G401.6 (cell line): ENCODE data around the gene HS6ST3.
"Not testable (repeated sequence)": the region's sequence is repeated elsewhere in the genome, so short reads cannot be mapped to it uniquely, and the experiment has no call there.

Experiments
- FAIRE-seq: peaks from 2 replicates; lab custom pipeline; 2012; peaks lifted over from hg19 to GRCh38; lab: Jason Lieb, UNC

HS6ST3 gene

GRCh38 chr13:96741779-96742178, 651.9 kb downstream of the HS6ST3 start:
- FAIRE-seq: no peak

GRCh38 chr13:96743296-96744089, 653.6 kb downstream of the HS6ST3 start:
- FAIRE-seq: no peak

- FAIRE-seq: no peak
Observed at GRCh38 chr13:96744367-96745331, 654.7 kb downstream of the HS6ST3 start.

DNA sequence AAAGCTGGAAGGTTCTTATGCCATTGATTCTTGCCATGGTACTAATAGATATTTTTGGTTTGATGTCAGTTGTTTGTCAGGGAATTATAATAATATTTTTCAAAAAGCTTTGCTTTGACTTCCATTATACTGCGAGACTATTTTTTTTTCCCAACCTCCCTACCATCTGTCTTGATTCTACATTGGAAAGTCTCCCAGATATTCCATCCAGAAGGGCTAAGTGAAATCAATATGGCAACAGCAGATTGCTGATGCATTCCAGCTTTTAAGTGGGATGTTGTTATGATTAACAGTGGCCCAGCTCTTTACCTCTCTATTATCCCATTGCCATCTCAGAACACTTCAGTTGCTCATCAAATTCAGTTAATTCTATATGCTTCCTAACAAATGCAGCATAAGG, 657.0 kb downstream of the HS6ST3 start:
- no peak for FAIRE-seq

DNA sequence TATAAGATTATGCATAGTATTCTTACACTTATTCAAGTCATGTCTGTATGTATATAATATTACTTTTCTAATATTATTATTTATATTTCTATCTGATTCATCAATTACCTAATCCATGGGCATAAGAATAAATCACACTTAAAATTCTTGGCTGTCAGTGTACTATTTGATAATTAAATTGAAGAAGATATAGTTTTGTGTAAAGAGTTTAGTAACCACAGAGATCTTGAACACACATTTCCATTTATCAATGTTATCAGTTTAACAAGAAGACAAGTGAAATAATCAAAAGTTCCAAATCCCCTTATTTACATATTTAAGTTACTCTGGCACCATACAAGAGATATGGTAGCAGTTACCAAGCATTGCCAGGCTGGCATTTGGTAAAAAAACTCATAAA, 659.9 kb downstream of the HS6ST3 start:
- no peak for FAIRE-seq

GRCh38 chr13:96751089-96751488, 661.2 kb downstream of the HS6ST3 start:
- FAIRE-seq: no peak

DNA sequence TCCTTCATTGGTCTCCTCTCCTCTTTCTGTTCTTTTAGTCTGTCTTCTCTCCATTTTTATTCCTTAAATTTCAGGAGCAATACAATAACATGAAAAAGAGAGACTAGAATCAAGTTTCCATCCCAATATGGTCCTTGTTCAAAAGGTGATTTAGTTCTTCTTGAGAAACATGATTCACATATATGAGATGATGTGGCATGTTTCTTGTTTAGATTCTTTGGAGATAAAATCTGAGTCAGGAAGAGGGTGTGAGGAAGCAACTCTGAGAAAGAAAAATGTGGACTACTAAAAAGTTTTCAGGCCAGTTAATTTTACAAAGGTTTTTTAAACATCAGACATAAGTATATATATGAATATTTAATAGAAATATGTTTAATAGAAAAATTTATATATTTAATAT, 673.0 kb downstream of the HS6ST3 start:
- no peak for FAIRE-seq

- FAIRE-seq: no peak
Observed at GRCh38 chr13:96766306-96766705, 676.4 kb downstream of the HS6ST3 start.

GRCh38 chr13:96768524-96768923, 678.6 kb downstream of the HS6ST3 start:
- FAIRE-seq: no peak

GRCh38 chr13:96769874-96770273, 680.0 kb downstream of the HS6ST3 start:
- no peak for FAIRE-seq

DNA sequence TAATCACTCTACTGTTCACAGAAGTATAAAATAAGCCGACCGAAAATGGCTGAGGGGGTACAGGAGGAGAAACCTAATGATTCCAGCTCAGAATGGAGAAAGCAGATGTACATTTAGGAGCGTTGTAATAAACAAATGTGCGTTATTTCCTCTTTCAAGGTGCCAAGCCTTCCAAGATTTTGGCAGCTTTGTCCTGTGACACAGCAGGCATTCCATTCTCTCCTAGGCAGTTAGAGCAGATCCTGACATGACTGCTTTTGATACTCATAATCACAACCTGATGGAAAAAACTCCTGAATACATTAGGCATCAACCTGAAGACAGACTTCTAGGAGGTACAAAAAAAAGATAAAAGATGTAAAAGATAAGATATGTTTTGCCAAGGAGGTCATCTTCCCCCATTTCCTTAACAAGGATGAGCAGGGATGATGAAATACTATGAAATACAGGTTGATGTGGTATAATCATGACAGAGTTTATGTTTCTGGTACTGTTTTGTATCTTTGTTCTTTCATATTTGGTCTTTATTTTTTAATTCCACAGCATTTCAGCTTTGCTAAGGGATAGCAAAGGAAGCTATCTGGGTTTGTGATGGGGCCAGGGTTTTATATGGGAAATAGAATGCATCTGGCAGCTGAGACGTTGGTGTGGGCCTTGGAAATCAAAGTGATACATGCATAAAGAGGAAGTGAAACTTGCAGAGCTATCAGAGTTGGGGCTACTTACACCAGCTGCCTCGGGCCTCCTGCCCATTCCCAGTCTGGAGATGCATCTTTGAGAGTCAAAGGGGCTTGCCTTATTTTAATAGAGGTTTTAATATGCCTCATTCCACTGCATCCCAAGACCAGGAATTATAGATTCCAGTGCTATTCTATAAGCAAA, 681.8 kb downstream of the HS6ST3 start:
- no peak for FAIRE-seq

- FAIRE-seq: no peak
Observed at GRCh38 chr13:96772426-96772825, 682.5 kb downstream of the HS6ST3 start.

GRCh38 chr13:96778302-96778701, 688.4 kb downstream of the HS6ST3 start:
- FAIRE-seq: not testable (repeated sequence)

DNA sequence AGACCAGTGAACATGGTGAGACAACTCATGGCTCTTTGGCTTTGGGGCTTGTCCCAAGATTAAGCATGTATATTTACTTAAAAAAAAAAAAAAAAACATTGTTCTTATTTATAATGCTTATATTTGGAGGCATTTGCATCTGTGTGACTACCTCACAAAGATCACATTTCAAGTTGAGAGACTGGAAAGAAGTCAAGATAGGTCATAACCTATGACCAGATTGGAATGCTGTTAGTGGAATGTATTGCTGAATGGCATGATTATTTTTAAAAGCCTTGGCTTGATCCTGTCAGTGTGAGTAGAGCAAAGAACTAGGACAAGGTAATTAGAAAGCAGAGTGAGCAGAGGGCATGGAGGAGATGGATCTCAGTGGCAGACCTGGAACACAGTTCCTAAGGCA, 689.8 kb downstream of the HS6ST3 start:
- no peak for FAIRE-seq

DNA sequence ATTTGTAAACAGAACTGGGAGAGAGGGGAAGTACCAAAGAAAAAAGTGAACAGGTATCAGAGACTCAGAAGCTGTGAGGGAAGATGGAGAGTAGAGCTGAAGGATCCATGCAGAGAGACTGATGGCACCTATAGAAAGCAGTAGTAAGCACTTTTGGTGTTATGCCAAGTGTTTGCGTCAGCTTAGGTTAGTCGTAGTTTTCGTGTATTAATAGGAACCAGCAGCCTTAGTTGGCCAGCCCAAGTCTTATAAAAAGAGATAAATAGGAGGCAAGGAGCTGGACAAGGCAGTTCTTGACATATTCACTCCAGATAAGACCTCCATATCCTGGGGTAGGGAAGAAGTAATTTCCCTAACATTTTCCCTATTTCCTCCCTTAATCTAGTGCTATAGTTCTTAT, 690.2 kb downstream of the HS6ST3 start:
- FAIRE-seq: no peak

DNA sequence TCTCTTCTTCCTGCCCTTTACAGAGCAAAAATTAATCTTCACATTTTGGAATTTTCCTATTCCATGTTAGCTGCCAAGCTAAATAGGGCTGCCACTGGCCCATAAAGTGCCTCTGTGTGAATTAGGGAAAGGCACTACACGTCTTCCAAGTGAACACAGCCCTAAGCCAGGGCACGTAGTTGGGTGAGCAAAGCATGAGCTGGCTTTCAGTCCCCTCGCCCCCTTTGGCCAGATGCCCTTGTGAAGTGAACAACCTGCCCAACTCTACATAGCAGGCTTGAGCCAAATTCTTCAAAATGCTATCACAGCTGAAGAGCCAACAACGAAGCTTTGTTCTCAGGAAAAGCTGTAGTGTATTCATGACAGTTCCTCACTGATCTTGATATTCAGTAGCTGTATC, 691.2 kb downstream of the HS6ST3 start:
- no peak for FAIRE-seq

DNA sequence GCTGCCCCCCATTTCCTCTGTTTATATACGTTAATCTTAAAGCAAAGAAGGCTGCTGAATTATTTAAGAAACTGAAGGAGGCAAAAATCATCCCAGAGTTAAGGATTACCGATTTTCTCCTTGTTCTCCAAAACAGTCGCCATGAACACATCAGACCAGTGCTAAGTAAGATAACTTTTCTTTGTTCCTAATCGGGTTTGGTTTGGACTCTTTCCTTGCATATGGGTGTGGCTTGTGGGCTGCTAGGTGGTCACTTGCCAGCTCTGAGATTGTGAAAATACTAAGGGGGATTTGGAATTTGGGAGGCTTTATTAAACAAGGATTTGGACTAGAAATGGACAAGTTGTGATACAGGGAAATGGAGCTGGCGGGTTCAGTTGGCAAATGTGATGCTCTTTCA, 692.3 kb downstream of the HS6ST3 start:
- no peak for FAIRE-seq

- no peak for FAIRE-seq
Observed at GRCh38 chr13:96783057-96783456, 693.1 kb downstream of the HS6ST3 start.

GRCh38 chr13:96783511-96783910, 693.6 kb downstream of the HS6ST3 start:
- FAIRE-seq: no peak

GRCh38 chr13:96785986-96786385, 696.1 kb downstream of the HS6ST3 start:
- FAIRE-seq: no peak

GRCh38 chr13:96792188-96792587, 702.3 kb downstream of the HS6ST3 start:
- no peak for FAIRE-seq

- no peak for FAIRE-seq
Observed at GRCh38 chr13:96792736-96793403, 703.0 kb downstream of the HS6ST3 start.
